H9 (cell line): ENCODE measurements around the gene NUP210L. TPM values are rescaled to one million over a fixed set of nuclear protein-coding genes. Genes with fewer than 3 reads are reported as not detected.

Source experiments
- DNase-seq: peaks from one replicate; pipeline ENCODE4 v3.0.0-alpha.2; 2017
- H2AFZ ChIP-seq: one replicate; pipeline ENCODE4 v1.6.1; 2013; ENCODE audit warnings: mild to moderate bottlenecking, low read length, control low read depth, moderate library complexity
- H2AK5ac ChIP-seq: 2 replicates; pipeline ENCODE4 v1.6.1; 2013; ENCODE audit warnings: low read length, control low read depth, mixed read lengths; ENCODE audit not compliant: insufficient read length
- H2BK120ac ChIP-seq: one replicate; pipeline ENCODE4 v1.6.1; 2013; ENCODE audit warnings: low read depth, mild to moderate bottlenecking, low read length, control low read depth, inconsistent platforms; ENCODE audit not compliant: poor library complexity, severe bottlenecking
- H2BK12ac ChIP-seq: 2 replicates; pipeline ENCODE4 v1.6.1; 2013; ENCODE audit warnings: low read length, control low read depth, mixed read lengths, low read depth; ENCODE audit not compliant: insufficient read length
- H2BK15ac ChIP-seq: 2 replicates; pipeline ENCODE4 v1.6.1; 2013; ENCODE audit warnings: low read depth, low read length, control low read depth
- H2BK20ac ChIP-seq: one replicate; pipeline ENCODE4 v1.6.1; 2013; ENCODE audit warnings: low read depth, mild to moderate bottlenecking, low read length, control low read depth, inconsistent platforms; ENCODE audit not compliant: poor library complexity, severe bottlenecking
- H2BK5ac ChIP-seq: 2 replicates; pipeline ENCODE4 v1.6.1; 2013; ENCODE audit warnings: low read length, control low read depth, mixed read lengths; ENCODE audit not compliant: insufficient read length
- H3K14ac ChIP-seq: 2 replicates; pipeline ENCODE4 v1.6.1; 2013; ENCODE audit warnings: low read length, control low read depth; ENCODE audit not compliant: insufficient read depth
- H3K18ac ChIP-seq: 2 replicates; pipeline ENCODE4 v1.6.1; 2013; ENCODE audit warnings: low read depth, mild to moderate bottlenecking, mixed read lengths, low read length, control low read depth; ENCODE audit not compliant: insufficient read length
- H3K23ac ChIP-seq: 2 replicates; pipeline ENCODE4 v1.6.1; 2013; ENCODE audit warnings: low read length, control low read depth, mixed read lengths, low read depth; ENCODE audit not compliant: insufficient read length
- H3K23me2 ChIP-seq: 2 replicates; pipeline ENCODE4 v1.6.1; 2013; ENCODE audit warnings: low read depth, mild to moderate bottlenecking, mixed read lengths, low read length, control low read depth; ENCODE audit not compliant: insufficient read length, poor library complexity, severe bottlenecking
- H3K27ac ChIP-seq: 2 replicates; pipeline ENCODE4 v1.5.1; 2013; ENCODE audit warnings: low read length, control low read depth, mixed read lengths, low read depth; ENCODE audit not compliant: insufficient read length
- H3K27me3 ChIP-seq: 2 replicates; pipeline ENCODE4 v1.6.1; 2013; ENCODE audit warnings: low read length, control low read depth, inconsistent platforms; ENCODE audit not compliant: insufficient read depth
- H3K4ac ChIP-seq: 2 replicates; pipeline ENCODE4 v1.6.1; 2013; ENCODE audit warnings: low read depth, mild to moderate bottlenecking, control low read depth, inconsistent platforms, low read length, moderate library complexity
- H3K4me1 ChIP-seq: 2 replicates; pipeline ENCODE4 v1.6.1; 2013; ENCODE audit warnings: low read length, control low read depth, inconsistent platforms; ENCODE audit not compliant: insufficient read depth
- H3K4me2 ChIP-seq: 2 replicates; pipeline ENCODE4 v1.6.1; 2013; ENCODE audit warnings: low read length, control low read depth, mixed read lengths; ENCODE audit not compliant: insufficient read length, insufficient read depth
- H3K56ac ChIP-seq: 2 replicates; pipeline ENCODE4 v1.6.1; 2013; ENCODE audit warnings: low read depth, mild to moderate bottlenecking, mixed read lengths, low read length, control low read depth; ENCODE audit not compliant: insufficient read length
- H3K79me1 ChIP-seq: 2 replicates; pipeline ENCODE4 v1.6.1; 2013; ENCODE audit warnings: low read depth, mild to moderate bottlenecking, moderate library complexity, low read length, control low read depth, inconsistent platforms; ENCODE audit not compliant: insufficient read depth, poor library complexity, severe bottlenecking
- H3K79me2 ChIP-seq: 2 replicates; pipeline ENCODE4 v1.6.1; 2013; ENCODE audit warnings: low read length, control low read depth, inconsistent platforms; ENCODE audit not compliant: insufficient read depth
- H3K9ac ChIP-seq: 2 replicates; pipeline ENCODE4 v1.6.1; 2013; ENCODE audit warnings: low read length, control low read depth, mixed read lengths; ENCODE audit not compliant: insufficient read length; ENCODE audit errors: extremely low read depth
- H3K9me3 ChIP-seq: one replicate; pipeline ENCODE4 v1.6.1; 2013; ENCODE audit warnings: low read depth, low read length, inconsistent platforms; ENCODE audit not compliant: control insufficient read depth
- H3T11ph ChIP-seq: one replicate; pipeline ENCODE4 v1.6.1; 2013; ENCODE audit warnings: mild to moderate bottlenecking, low read length, control low read depth, inconsistent platforms
- H4K20me1 ChIP-seq: one replicate; pipeline ENCODE4 v1.6.1; 2013; ENCODE audit not compliant: control insufficient read depth, insufficient read length, insufficient read depth
- H4K5ac ChIP-seq: 2 replicates; pipeline ENCODE4 v1.6.1; 2013; ENCODE audit warnings: low read depth, mild to moderate bottlenecking, mixed read lengths, low read length, control low read depth; ENCODE audit not compliant: insufficient read length
- H4K8ac ChIP-seq: replicated peaks from 2 replicates; pipeline ENCODE4 v1.6.1; 2013; ENCODE audit warnings: low read length, control low read depth, mixed read lengths, low read depth; ENCODE audit not compliant: insufficient read length
- H4K91ac ChIP-seq: 2 replicates; pipeline ENCODE4 v1.6.1; 2013; ENCODE audit warnings: low read depth, mild to moderate bottlenecking, moderate library complexity, mixed read lengths, low read length, control low read depth; ENCODE audit not compliant: insufficient read length
- H3K27ac Mint-ChIP-seq, 3 experiments: 2 replicates in 2 of 3; 3 replicates in 1 of 3; pipeline ENCODE4 v1.8.0; 2020 to 2021; ENCODE audit warnings: mixed read lengths in 3 of 3, mild to moderate bottlenecking in 1 of 3, moderate library complexity in 1 of 3
- H3K27me3 Mint-ChIP-seq: 2 replicates; pipeline ENCODE4 v1.8.0; 2021; ENCODE audit warnings: low read depth, mild to moderate bottlenecking, moderate library complexity, mixed read lengths
- H3K36me3 Mint-ChIP-seq, 3 experiments: 2 replicates in 2 of 3; 3 replicates in 1 of 3; pipeline ENCODE4 v1.8.0; 2020 to 2021; ENCODE audit warnings: low read depth in 3 of 3, mixed read lengths in 3 of 3; ENCODE audit not compliant: insufficient read depth in 1 of 3
- H3K4me1 Mint-ChIP-seq, 2 experiments: 2 replicates each; pipeline ENCODE4 v1.8.0; 2020; ENCODE audit warnings: mixed read lengths in 2 of 2
- H3K4me3 Mint-ChIP-seq, 2 experiments: 2 replicates in 1 of 2; 3 replicates in 1 of 2; pipeline ENCODE4 v1.8.0; 2020 to 2021; ENCODE audit warnings: mild to moderate bottlenecking in 2 of 2, mixed read lengths in 2 of 2, moderate library complexity in 1 of 2
- H3K9me3 Mint-ChIP-seq, 2 experiments: 2 replicates in 1 of 2; 3 replicates in 1 of 2; pipeline ENCODE4 v1.8.0; 2020; ENCODE audit warnings: mild to moderate bottlenecking in 2 of 2, mixed read lengths in 2 of 2, moderate library complexity in 1 of 2
- WGBS: extraction: QIAGEN DNeasy Blood & Tissue Kit; methylation state at CpG from one replicate; pipeline ENCODE4 v1.1.7; 2013; ENCODE audit warnings: missing lambda C conversion rate, low lambda C conversion rate, mixed read lengths; ENCODE audit not compliant: insufficient read length; ENCODE audit errors: extremely low coverage; 5-methylcytosine and 5-hydroxymethylcytosine counted together
- total RNA-seq: library from RNA; stranded (reverse); gene quantifications from 2 replicates; pipeline ENCODE4 v1.2.1, GENCODE V29; 2021
- TF ChIP-seq, protein P1 (sequence below): fragments of 200-600 bp; sonication (generic); conservative IDR thresholded peaks from 3 replicates; pipeline ENCODE4 v1.8.0; 2021; ENCODE audit warnings: antibody characterized with exemption, mild to moderate bottlenecking

NUP210L gene
- total RNA-seq, 1 experiment from 2014 or later: 0.04 TPM

DNA sequence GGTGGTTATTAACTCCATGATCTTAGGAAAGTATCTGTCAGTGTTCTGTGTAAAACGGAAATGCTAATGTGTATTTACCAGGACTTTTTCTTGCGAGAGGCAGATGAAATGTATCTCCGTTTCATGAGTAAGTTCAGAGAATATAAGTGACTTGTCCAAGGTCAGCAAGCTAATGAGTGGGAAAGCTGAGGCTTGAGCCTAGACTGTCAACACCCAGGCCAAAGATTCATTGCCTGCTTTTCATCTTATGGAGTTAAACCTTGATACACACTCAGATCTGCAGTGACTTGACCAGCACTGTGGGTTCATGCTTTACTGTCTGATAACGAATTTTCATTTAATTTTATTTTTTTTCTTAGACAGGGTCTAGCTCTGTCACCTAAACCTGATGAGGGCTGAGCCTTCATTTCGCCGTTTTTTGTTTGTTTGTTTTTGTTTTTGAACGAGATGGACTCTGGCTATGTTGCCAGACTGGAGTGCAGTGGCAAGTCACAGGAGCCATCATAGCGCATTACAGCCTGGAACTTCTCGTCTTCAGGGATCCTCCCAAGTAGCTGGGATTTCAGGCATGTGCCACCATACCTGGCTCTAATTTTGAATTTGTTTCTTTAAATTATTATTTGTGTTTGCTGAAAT, 176.5 kb downstream of the NUP210L start:
- H2BK12ac ChIP-seq: no peak overlapping the region
- H4K8ac ChIP-seq: no peak overlapping the region
- TF ChIP-seq, protein P1, sequence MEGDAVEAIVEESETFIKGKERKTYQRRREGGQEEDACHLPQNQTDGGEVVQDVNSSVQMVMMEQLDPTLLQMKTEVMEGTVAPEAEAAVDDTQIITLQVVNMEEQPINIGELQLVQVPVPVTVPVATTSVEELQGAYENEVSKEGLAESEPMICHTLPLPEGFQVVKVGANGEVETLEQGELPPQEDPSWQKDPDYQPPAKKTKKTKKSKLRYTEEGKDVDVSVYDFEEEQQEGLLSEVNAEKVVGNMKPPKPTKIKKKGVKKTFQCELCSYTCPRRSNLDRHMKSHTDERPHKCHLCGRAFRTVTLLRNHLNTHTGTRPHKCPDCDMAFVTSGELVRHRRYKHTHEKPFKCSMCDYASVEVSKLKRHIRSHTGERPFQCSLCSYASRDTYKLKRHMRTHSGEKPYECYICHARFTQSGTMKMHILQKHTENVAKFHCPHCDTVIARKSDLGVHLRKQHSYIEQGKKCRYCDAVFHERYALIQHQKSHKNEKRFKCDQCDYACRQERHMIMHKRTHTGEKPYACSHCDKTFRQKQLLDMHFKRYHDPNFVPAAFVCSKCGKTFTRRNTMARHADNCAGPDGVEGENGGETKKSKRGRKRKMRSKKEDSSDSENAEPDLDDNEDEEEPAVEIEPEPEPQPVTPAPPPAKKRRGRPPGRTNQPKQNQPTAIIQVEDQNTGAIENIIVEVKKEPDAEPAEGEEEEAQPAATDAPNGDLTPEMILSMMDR: no peak
- no peak overlapping the region for H2AK5ac ChIP-seq
- no peak overlapping the region for H2BK15ac ChIP-seq
- H3K23ac ChIP-seq: no peak overlapping the region
- Mint-ChIP-seq H3K27ac (peak overlapping the region in 1 of 3 experiments; percentile 98; a peak in 3 of 7 replicates), H3K36me3 (peaks cover 29 to 74% (median 59%) of the 10 kb centered on the region in 3 experiments), H3K9me3 (no peaks in the 10 kb centered on the region), H3K4me1 (peaks cover 19 to 29% of the 10 kb centered on the region in 2 experiments), H3K27me3 (no peaks in the 10 kb centered on the region), H3K4me3 (peak overlapping the region; percentile 95 to 99)
- no peak overlapping the region for H4K5ac ChIP-seq
- H3K56ac ChIP-seq: no peak overlapping the region
- H3K4me1 ChIP-seq: no peaks in the 10 kb centered on the region
- no peak overlapping the region for H3T11ph ChIP-seq
- no peaks in the 10 kb centered on the region for H3K79me1 ChIP-seq
- H3K27me3 ChIP-seq: no peaks in the 10 kb centered on the region
- H3K18ac ChIP-seq: no peak overlapping the region
- DNase-seq: no peak
- H4K91ac ChIP-seq: no peak overlapping the region
- no peak overlapping the region for H3K14ac ChIP-seq
- no peak overlapping the region for H2BK5ac ChIP-seq
- H2AFZ ChIP-seq: no peak overlapping the region
- H3K4ac ChIP-seq: no peak overlapping the region
- H3K79me2 ChIP-seq: no peaks in the 10 kb centered on the region
- H2BK120ac ChIP-seq: no peak overlapping the region
- no CpG with 5 or more reads among the region's 9 CpGs for WGBS
- peak overlapping the region; percentile 94 for H3K4me2 ChIP-seq
- no peak overlapping the region for H2BK20ac ChIP-seq
- H4K20me1 ChIP-seq: no peaks in the 10 kb centered on the region
- no peak overlapping the region for H3K27ac ChIP-seq
- peak overlapping the region; percentile 82 for H3K9ac ChIP-seq
- peaks cover 9% of the 10 kb centered on the region for H3K23me2 ChIP-seq
- H3K9me3 ChIP-seq: no peaks in the 10 kb centered on the region
